Measurements from ENCODE around the gene SCAP. TPM values are rescaled to one million over a fixed set of nuclear protein-coding genes. Genes with fewer than 3 reads are reported as not detected.
A peak's percentile ranks its signal among the peaks of the same experiment; 100 is the strongest.

SCAP gene
- total and polyA plus RNA-seq, 2 of the 4 experiments (the other 2 are of a cell fraction) = 25.3 to 34.6 TPM

DNA sequence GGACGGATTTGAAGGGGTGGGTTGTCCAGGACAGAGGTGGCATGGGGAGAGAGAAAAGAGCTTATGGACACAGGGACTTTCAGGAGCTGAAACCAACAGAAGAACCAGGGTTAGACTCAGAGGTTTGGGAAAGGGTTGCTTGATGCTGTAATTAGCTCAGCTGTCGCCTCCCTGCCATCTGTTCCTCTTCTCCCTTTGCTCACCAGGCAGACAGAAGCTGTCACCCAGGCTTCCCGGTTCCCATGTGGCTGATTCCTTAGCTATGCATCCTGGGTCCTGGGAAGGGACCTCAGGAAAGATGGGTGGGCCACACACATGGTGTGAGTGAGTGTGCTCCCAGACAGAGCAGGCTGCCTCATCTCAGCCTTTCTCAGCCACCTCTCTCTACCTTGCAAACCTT lies 80.9 kb downstream of the SCAP start:
- H3K4me1 ChIP-seq (ENCODE audit: control insufficient read depth, insufficient read depth, low read length) = peaks cover 25% of the 10 kb centered on the region
- H2BK120ac ChIP-seq (ENCODE audit: low read depth, low read length) = peak overlapping the region; percentile 71
- TF ChIP-seq MXI1 (IDR thresholded peaks at IDR 0.05; ENCODE audit: borderline replicate concordance, low read depth, low read length) (no peak), NFE2L2 (IDR thresholded peaks at IDR 0.05; ENCODE audit: low read depth, low read length) (no peak), CEBPB (IDR thresholded peaks at IDR 0.05; ENCODE audit: low read depth, low read length) (no peak), RAD21 (IDR thresholded peaks at IDR 0.05; ENCODE audit: low read length) (no peak), FOS (IDR thresholded peaks at IDR 0.05; ENCODE audit: low read depth, low read length) (no peak), POLR2A (IDR thresholded peaks at IDR 0.05; ENCODE audit: low read depth, low read length) (no peak), SMC3 (IDR thresholded peaks at IDR 0.05; ENCODE audit: low read depth, low read length) (no peak)
- TF ChIP-seq, protein P1, sequence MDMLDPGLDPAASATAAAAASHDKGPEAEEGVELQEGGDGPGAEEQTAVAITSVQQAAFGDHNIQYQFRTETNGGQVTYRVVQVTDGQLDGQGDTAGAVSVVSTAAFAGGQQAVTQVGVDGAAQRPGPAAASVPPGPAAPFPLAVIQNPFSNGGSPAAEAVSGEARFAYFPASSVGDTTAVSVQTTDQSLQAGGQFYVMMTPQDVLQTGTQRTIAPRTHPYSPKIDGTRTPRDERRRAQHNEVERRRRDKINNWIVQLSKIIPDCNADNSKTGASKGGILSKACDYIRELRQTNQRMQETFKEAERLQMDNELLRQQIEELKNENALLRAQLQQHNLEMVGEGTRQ (IDR thresholded peaks at IDR 0.05; ENCODE audit: low read depth, low read length) = no peak
- TF ChIP-seq, protein P2, sequence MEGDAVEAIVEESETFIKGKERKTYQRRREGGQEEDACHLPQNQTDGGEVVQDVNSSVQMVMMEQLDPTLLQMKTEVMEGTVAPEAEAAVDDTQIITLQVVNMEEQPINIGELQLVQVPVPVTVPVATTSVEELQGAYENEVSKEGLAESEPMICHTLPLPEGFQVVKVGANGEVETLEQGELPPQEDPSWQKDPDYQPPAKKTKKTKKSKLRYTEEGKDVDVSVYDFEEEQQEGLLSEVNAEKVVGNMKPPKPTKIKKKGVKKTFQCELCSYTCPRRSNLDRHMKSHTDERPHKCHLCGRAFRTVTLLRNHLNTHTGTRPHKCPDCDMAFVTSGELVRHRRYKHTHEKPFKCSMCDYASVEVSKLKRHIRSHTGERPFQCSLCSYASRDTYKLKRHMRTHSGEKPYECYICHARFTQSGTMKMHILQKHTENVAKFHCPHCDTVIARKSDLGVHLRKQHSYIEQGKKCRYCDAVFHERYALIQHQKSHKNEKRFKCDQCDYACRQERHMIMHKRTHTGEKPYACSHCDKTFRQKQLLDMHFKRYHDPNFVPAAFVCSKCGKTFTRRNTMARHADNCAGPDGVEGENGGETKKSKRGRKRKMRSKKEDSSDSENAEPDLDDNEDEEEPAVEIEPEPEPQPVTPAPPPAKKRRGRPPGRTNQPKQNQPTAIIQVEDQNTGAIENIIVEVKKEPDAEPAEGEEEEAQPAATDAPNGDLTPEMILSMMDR (conservative IDR thresholded peaks at IDR 0.05; ENCODE audit: low read depth, low read length) = no peak
- peaks cover 80% of the 10 kb centered on the region for H4K20me1 ChIP-seq (ENCODE audit: insufficient read depth, low read length)
- H3K4me3 ChIP-seq (ENCODE audit: insufficient read depth, low read depth, low read length) = no peak overlapping the region
- H3K9me1 ChIP-seq (ENCODE audit: insufficient read depth, low read length) = peaks cover 44% of the 10 kb centered on the region
- H3K4me2 ChIP-seq (ENCODE audit: low read depth, low read length) = no peak overlapping the region
- no peak overlapping the region for H4K5ac ChIP-seq (ENCODE audit: low read depth, low read length)
- peak overlapping the region; percentile 31 for H4K91ac ChIP-seq (ENCODE audit: insufficient read depth, low read depth, low read length)
- H3K56ac ChIP-seq (ENCODE audit: extremely low read depth, insufficient read depth, low read length) = no peak overlapping the region
- H3K9ac ChIP-seq (ENCODE audit: low read depth, low read length) = no peak overlapping the region
- ChIA-PET CTCF (interaction anchor here (0.7 to 0.8 kb wide), 2 partner anchors 10 to 12 kb away, joined by 3 to 4 read pairs; no protein-coding TSS in a partner anchor), POLR2A (ENCODE audit: unreplicated experiment) (interaction anchor here (0.7 to 1.0 kb wide), 2 partner anchors 14 to 68 kb away, joined by 3 to 4 read pairs; partner anchors contain the start of gene PTPN23)
- in situ Hi-C loops (cut with MboI; ENCODE audit: low sequenced_read_pairs) (no loop called here), dilution Hi-C loops (cut with HindIII; ENCODE audit: low sequenced_read_pairs, unreplicated experiment) (no loop called here), intact Hi-C loops (cut with micrococcal nuclease) (no loop called here)
- peaks cover 57 to 98% of the 10 kb centered on the region in 2 experiments for H3K79me1 ChIP-seq (ENCODE audit: low read depth in 1 of 2, low read length in 2 of 2)
- H2AK5ac ChIP-seq (ENCODE audit: low read depth, low read length) = peak overlapping the region; percentile 37; the same call in 1 of the 2 replicates
- peak overlapping the region; percentile 2; the same call in 1 of the 2 replicates for H2BK20ac ChIP-seq (ENCODE audit: low read depth, low read length)
- H3K14ac ChIP-seq (replicated peaks; ENCODE audit: low read depth, low read length) = peak overlapping the region; percentile 80
- peak overlapping the region; percentile 53; the same call in 2 of the 3 replicates for H2BK15ac ChIP-seq (ENCODE audit: low read depth, low read length)
- peak overlapping the region; percentile 82 for H3K23ac ChIP-seq (ENCODE audit: low read depth, low read length)
- H3K27me3 ChIP-seq (ENCODE audit: control insufficient read depth, insufficient read depth, low read length) = no peaks in the 10 kb centered on the region
- H3K9me3 ChIP-seq (ENCODE audit: control insufficient read depth, insufficient read depth, low read length) = no peaks in the 10 kb centered on the region
- WGBS, 2 experiments (ENCODE audit: extremely low coverage in 2 of 2, insufficient read length in 1 of 2) = 50% methylated on average over 1 of the region's 3 CpGs; no CpG with 5 or more reads in 1 of the 2 experiments
- DNase-seq (peak; percentile 36), ATAC-seq (ENCODE audit: low read depth) (peak; percentile 9)
- peak overlapping the region; percentile 33 for H2BK5ac ChIP-seq (ENCODE audit: low read depth, low read length, poor library complexity, severe bottlenecking)
- H2AFZ ChIP-seq (replicated peaks; ENCODE audit: low read length, poor library complexity) = peak overlapping the region; percentile 24
- BruUV-seq (replicated peaks) = no TSS peak
- peak overlapping the region; percentile 7 for H2AK9ac ChIP-seq (replicated peaks; ENCODE audit: low read depth, low read length, poor library complexity)
- peak overlapping the region in 1 of 2 experiments; percentile 26; a peak in 2 of 4 replicates for H4K8ac ChIP-seq (ENCODE audit: low read depth in 2 of 2, low read length in 2 of 2)
- H3K4ac ChIP-seq (ENCODE audit: low read depth, low read length) = peak overlapping the region; percentile 58
- 0 out of 2 replicates have a peak overlapping the region, but pooled peaks have one; percentile 3 for H3K27ac ChIP-seq (ENCODE audit: insufficient read depth, low read length)
- peaks cover 9% of the 10 kb centered on the region for H3K36me3 ChIP-seq (ENCODE audit: control insufficient read depth, insufficient read depth, low read length)
- no peak overlapping the region for H3K18ac ChIP-seq (ENCODE audit: low read depth, low read length)

Data from IMR-90 (cell line).